Parathyroid adenoma (tissue), 2 donors: ENCODE data around the gene HIPK4.

ENCODE experiments used
- H2AFZ ChIP-seq: fragments of 300-600 bp; sonication (generic); one replicate; pipeline ENCODE4 v1.7.0; 2017; ENCODE audit warnings: antibody characterized with exemption, mild to moderate bottlenecking
- H3K27ac ChIP-seq: fragments of 300-600 bp; sonication (generic); one replicate; pipeline ENCODE4 v1.7.0; 2017
- H3K27me3 ChIP-seq: fragments of 300-600 bp; sonication (generic); one replicate; pipeline ENCODE4 v1.7.0; 2017; ENCODE audit warnings: low read length; ENCODE audit not compliant: control insufficient read depth, insufficient read depth
- H3K36me3 ChIP-seq: fragments of 300-600 bp; sonication (generic); one replicate; pipeline ENCODE4 v1.7.0; 2017; ENCODE audit warnings: low read length; ENCODE audit not compliant: control insufficient read depth, insufficient read depth
- H3K4me1 ChIP-seq: fragments of 300-600 bp; sonication (generic); one replicate; pipeline ENCODE4 v1.7.0; 2017; ENCODE audit warnings: control low read depth
- H3K4me2 ChIP-seq: fragments of 300-600 bp; sonication (generic); one replicate; pipeline ENCODE4 v1.7.0; 2017; ENCODE audit warnings: low read length
- H3K4me3 ChIP-seq: fragments of 300-600 bp; sonication (generic); one replicate; pipeline ENCODE4 v1.7.0; 2017; ENCODE audit warnings: low read depth, low read length
- H3K79me2 ChIP-seq: fragments of 300-600 bp; sonication (generic); one replicate; pipeline ENCODE4 v1.7.0; 2017; ENCODE audit warnings: control low read depth
- H3K9ac ChIP-seq: fragments of 300-600 bp; sonication (generic); one replicate; pipeline ENCODE4 v1.7.0; 2017; ENCODE audit warnings: mild to moderate bottlenecking
- H3K9me3 ChIP-seq: fragments of 300-600 bp; sonication (generic); one replicate; pipeline ENCODE4 v1.7.0; 2017; ENCODE audit warnings: low read length; ENCODE audit not compliant: control insufficient read depth
- CTCF ChIP-seq: fragments of 300-600 bp; sonication (generic); IDR thresholded peaks from one replicate; pipeline ENCODE4 v1.7.0; 2017; ENCODE audit warnings: antibody characterized with exemption, mild to moderate bottlenecking
- donor health status: primary hyperparathyroidism.

The HIPK4 gene

GRCh38 chr19:40367577-40368434 is 22.2 kb downstream of the HIPK4 start:
- Histone ChIP-seq H3K9ac (no peak overlapping the region), H3K4me2 (no peak overlapping the region), H3K27me3 (no peaks in the 10 kb centered on the region), H3K4me3 (no peak overlapping the region), H2AFZ (no peak overlapping the region), H3K36me3 (no peaks in the 10 kb centered on the region), H3K4me1 (no peaks in the 10 kb centered on the region), H3K27ac (no peak overlapping the region), H3K79me2 (no peaks in the 10 kb centered on the region), H3K9me3 (no peaks in the 10 kb centered on the region)
- TF ChIP-seq CTCF, result no peak

- H2AFZ ChIP-seq, result no peak overlapping the region
- H3K79me2 ChIP-seq, result no peaks in the 10 kb centered on the region
- H3K36me3 ChIP-seq, result no peaks in the 10 kb centered on the region
- no peaks in the 10 kb centered on the region for H3K9me3 ChIP-seq
- H3K27me3 ChIP-seq, result no peaks in the 10 kb centered on the region
- no peak for TF ChIP-seq CTCF
- no peak overlapping the region for H3K27ac ChIP-seq
- H3K4me3 ChIP-seq, result no peak overlapping the region
- no peak overlapping the region for H3K9ac ChIP-seq
- no peak overlapping the region for H3K4me2 ChIP-seq
- H3K4me1 ChIP-seq, result no peaks in the 10 kb centered on the region
Measured at GRCh38 chr19:40366697-40367561, 23.1 kb downstream of the HIPK4 start.

- no peak overlapping the region for H3K27ac ChIP-seq
Measured at GRCh38 chr19:40365613-40366401, 24.2 kb downstream of the HIPK4 start.

GRCh38 chr19:40365010-40365409 is 25.0 kb downstream of the HIPK4 start:
- Histone ChIP-seq H3K27me3 (no peaks in the 10 kb centered on the region), H3K79me2 (no peaks in the 10 kb centered on the region), H3K4me1 (peaks cover 4% of the 10 kb centered on the region), H3K4me2 (no peak overlapping the region), H3K9ac (no peak overlapping the region), H3K4me3 (no peak overlapping the region), H2AFZ (no peak overlapping the region), H3K9me3 (no peaks in the 10 kb centered on the region), H3K27ac (no peak overlapping the region), H3K36me3 (no peaks in the 10 kb centered on the region)
- no peak for TF ChIP-seq CTCF

More at GRCh38 chr19:40365613-40366401, 24.2 kb downstream of the HIPK4 start:
- H3K9ac ChIP-seq, result no peak overlapping the region
- H3K4me3 ChIP-seq, result no peak overlapping the region
- H3K4me2 ChIP-seq, result peak overlapping the region; percentile 37
- H3K4me1 ChIP-seq, result peaks cover under 1% of the 10 kb centered on the region
- no peaks in the 10 kb centered on the region for H3K9me3 ChIP-seq
- H3K79me2 ChIP-seq, result no peaks in the 10 kb centered on the region
- TF ChIP-seq CTCF, result no peak
- no peaks in the 10 kb centered on the region for H3K27me3 ChIP-seq
- peak overlapping the region; percentile 72 for H2AFZ ChIP-seq
- no peaks in the 10 kb centered on the region for H3K36me3 ChIP-seq
